K562 (cell line): ENCODE measurements around the gene CCDC137. TPM values are rescaled to one million over a fixed set of nuclear protein-coding genes. Genes with fewer than 3 reads are reported as not detected.
"Not testable (repeated sequence)": the region's sequence is repeated elsewhere in the genome, so short reads cannot be mapped to it uniquely, and the experiment has no call there.

ENCODE experiments used
- ATAC-seq: fragments of 200-7000 bp; cut with Tn5 transposase; 3 replicates; pipeline ENCODE4 v1.9.1; 2020; ENCODE audit warnings: moderate library complexity
- BruUV-seq: library from RNA; stranded (reverse); fragments of 400-500 nt; replicated peaks from 2 replicates; lab custom pipeline; 2021; lab: Mats Ljungman, UMichigan
- CTCF ChIA-PET: fragments of 300-600 bp; formaldehyde crosslinking; extraction: SDS; loops from one replicate; lab custom pipeline; 2021; ENCODE audit warnings: low intra/inter-chr PET ratio; lab: Yijun Ruan, JAX
- POLR2A ChIA-PET: fragments of 300-600, 350-650 bp; sonication (Branson Sonifier 250); formaldehyde crosslinking; extraction: SDS; loops from one replicate; lab custom pipeline; 2021; ENCODE audit warnings: antibody characterized with exemption, inconsistent platforms; lab: Yijun Ruan, JAX
- DNase-seq, 4 experiments: peaks; one replicate each; pipeline versions ENCODE4 v3.0.0 to v3.0.0-alpha.2; 2011 to 2018; ENCODE audit warnings: low spot score in 3 of 4, mixed read lengths in 3 of 4; ENCODE audit errors: extremely low read depth in 1 of 4
- FAIRE-seq: peaks from 2 replicates; lab custom pipeline; 2011; peaks lifted over from hg19 to GRCh38; lab: Jason Lieb, UNC
- H2AFZ ChIP-seq: 2 replicates; pipeline ENCODE4 v1.6.0; 2011; ENCODE audit warnings: low read depth, low read length, control low read depth, inconsistent platforms
- H3K27ac ChIP-seq: fragments of 200-600 bp; 3 replicates; pipeline ENCODE4 v1.8.0; 2011; ENCODE audit warnings: low read depth, mild to moderate bottlenecking, control low read depth, inconsistent platforms, low read length, moderate library complexity, mixed read lengths; ENCODE audit errors: extremely low read depth
- H3K27me3 ChIP-seq, 2 experiments: fragments of 300-600 bp in 1 of 2; 2 replicates in 1 of 2; 3 replicates in 1 of 2; pipeline versions ENCODE4 v1.6.0 to v1.8.0; 2011; ENCODE audit warnings: inconsistent platforms in 2 of 2, low read length in 2 of 2, mild to moderate bottlenecking in 1 of 2, mixed read lengths in 1 of 2, moderate library complexity in 1 of 2; ENCODE audit not compliant: control insufficient read depth in 2 of 2, insufficient read depth in 2 of 2
- H3K36me3 ChIP-seq: fragments of 300-600 bp; 3 replicates; pipeline ENCODE4 v1.8.0; 2011; ENCODE audit warnings: mild to moderate bottlenecking, low read length, inconsistent platforms; ENCODE audit not compliant: control insufficient read depth, insufficient read depth
- H3K4me1 ChIP-seq, 2 experiments: fragments of 200-600 bp in 1 of 2; replicated peaks in 1 of 2; 2 replicates in 1 of 2; 3 replicates in 1 of 2; pipeline versions ENCODE4 v1.5.1 to v1.8.0; 2011; ENCODE audit warnings: inconsistent platforms in 2 of 2, low read length in 2 of 2, mild to moderate bottlenecking in 1 of 2, mixed read lengths in 1 of 2, moderate library complexity in 1 of 2; ENCODE audit not compliant: control insufficient read depth in 2 of 2, insufficient read depth in 2 of 2
- H3K4me2 ChIP-seq: 2 replicates; pipeline ENCODE4 v1.6.1; 2011; ENCODE audit warnings: low read length, control low read depth, inconsistent platforms, mixed read lengths; ENCODE audit not compliant: insufficient read depth
- H3K4me3 ChIP-seq: fragments of 200-600 bp; sonication (generic), shearing (Covaris generic); 2 replicates; pipeline ENCODE4 v1.5.1; 2016; ENCODE audit warnings: control low read depth, inconsistent platforms
- H3K79me2 ChIP-seq: fragments of 200-600 bp; 3 replicates; pipeline ENCODE4 v1.8.0; 2011; ENCODE audit warnings: low read length, inconsistent platforms; ENCODE audit not compliant: control insufficient read depth, insufficient read depth
- H3K9ac ChIP-seq, 2 experiments: 2 replicates each; pipeline versions ENCODE4 v1.6.0 to v1.6.1; 2011; ENCODE audit warnings: low read depth in 2 of 2, low read length in 2 of 2, control low read depth in 1 of 2, inconsistent platforms in 1 of 2, mild to moderate bottlenecking in 1 of 2, mixed read lengths in 1 of 2; ENCODE audit not compliant: insufficient read depth in 1 of 2
- H3K9me1 ChIP-seq: one replicate; pipeline ENCODE4 v1.6.0; 2011; ENCODE audit warnings: inconsistent platforms, mild to moderate bottlenecking, low read length, moderate library complexity; ENCODE audit not compliant: control insufficient read depth, insufficient read depth
- H3K9me3 ChIP-seq: replicated peaks from 2 replicates; pipeline ENCODE4 v1.5.1; 2011; ENCODE audit warnings: low read depth, low read length, inconsistent platforms; ENCODE audit not compliant: control insufficient read depth, insufficient read depth
- H4K20me1 ChIP-seq: replicated peaks from 2 replicates; pipeline ENCODE4 v1.6.1; 2011; ENCODE audit warnings: low read length, inconsistent platforms, mixed read lengths; ENCODE audit not compliant: control insufficient read depth, insufficient read depth
- RBFOX2 ChIP-seq: fragments of 200-400 bp; formaldehyde crosslinking; IDR thresholded peaks from 2 replicates; pipeline ENCODE4 v1.6.1; 2017; ENCODE audit warnings: low read depth, mild to moderate bottlenecking, low read length, moderate library complexity
- WHSC1 ChIP-seq: IDR thresholded peaks from one replicate; pipeline ENCODE4 v1.6.1; 2012; ENCODE audit warnings: low read length, control low read depth, inconsistent platforms
- ZNF41 ChIP-seq: fragments of 250-450 bp; sonication (Bioruptor Pico); conservative IDR thresholded peaks from 2 replicates; pipeline ENCODE4 v1.4.0; 2020; ENCODE audit warnings: mild to moderate bottlenecking
- WGBS: fragments of 100-300 bp; shearing (Covaris generic); methylation state at CpG from one replicate; pipeline ENCODE4 v1.1.6; 2016; ENCODE audit warnings: low coverage, mixed read lengths; ENCODE audit not compliant: insufficient coverage; ENCODE audit errors: missing lambda C conversion rate; 5-methylcytosine and 5-hydroxymethylcytosine counted together
- in situ Hi-C: fragments of 300-500 bp; cut with MboI; formaldehyde crosslinking; loops from 4 replicates; pipeline ENCODE4 v1.15.0; 2018; ENCODE audit warnings: inconsistent platforms, mixed read lengths
- intact Hi-C: fragments of 100-400 bp; cut with micrococcal nuclease; formaldehyde crosslinking; loops from 2 replicates; pipeline ENCODE4 v1.14.2; 2022
- polyA plus RNA-seq, 8 experiments: library from polyadenylated mRNA; depleted of rRNA in 4 of 8; stranded (reverse) in 5 of 8; unstranded in 3 of 8; fragments of >200 nt; fragmentation: Nextera tagmentation in 2 of 8; fragmentation: Illumina TruSeq in 1 of 8; extraction: Ambion mirVana in 2 of 8; extraction: Trizol in 1 of 8; gene quantifications; 2 replicates each; pipeline versions ENCODE4 v1.2.1 to v1.2.3, GENCODE V29; 2011 to 2014; ENCODE audit warnings: inconsistent platforms in 1 of 8, missing spikeins in 1 of 8
- total RNA-seq, 7 experiments: library from RNA; depleted of rRNA in 6 of 7; stranded (reverse); fragments of >200 nt in 6 of 7; fragmentation: Illumina TruSeq in 2 of 7; extraction: Trizol in 2 of 7; gene quantifications; 2 replicates each; pipeline versions ENCODE4 v1.2.1 to v1.2.3, GENCODE V29; 2011 to 2021; ENCODE audit warnings: low replicate concordance in 1 of 7

Gene CCDC137
- total and polyA plus RNA-seq, 9 of the 15 experiments (the other 6 are each of a cell fraction or from before 2014, with no cell fraction given): 2.3 to 68.1 (median 38.3) TPM

GRCh38 chr17:81618307-81618706, 48.2 kb upstream of the CCDC137 start:
- intact Hi-C loops, H2AFZ ChIP-seq, H3K27me3 ChIP-seq, ATAC-seq, H3K9me1 ChIP-seq, H3K4me1 ChIP-seq, H3K4me3 ChIP-seq, H3K27ac ChIP-seq, POLR2A ChIA-PET, FAIRE-seq, H3K4me2 ChIP-seq, H3K9ac ChIP-seq, BruUV-seq, H3K9me3 ChIP-seq, CTCF ChIA-PET, DNase-seq, in situ Hi-C loops: not testable (repeated sequence)
- peaks cover 54% of the 10 kb centered on the region for H3K79me2 ChIP-seq
- H4K20me1 ChIP-seq: peaks cover 13% of the 10 kb centered on the region
- peaks cover 74% of the 10 kb centered on the region for H3K36me3 ChIP-seq
- TF ChIP-seq RBFOX2: peak; percentile 20; the same call in 1 of the 2 replicates
- WGBS: no CpG with 5 or more reads among the region's 36 CpGs

- no peak overlapping the region for H3K4me3 ChIP-seq
- no peak for DNase-seq
- in situ Hi-C loops: no loop called here
- H3K9me1 ChIP-seq: no peaks in the 10 kb centered on the region
- H3K9ac ChIP-seq: no peak overlapping the region
- H3K79me2 ChIP-seq: peaks cover 37% of the 10 kb centered on the region
- H3K4me1 ChIP-seq: no peaks in the 10 kb centered on the region
- H3K9me3 ChIP-seq: no peaks in the 10 kb centered on the region
- no peak overlapping the region for H2AFZ ChIP-seq
- H3K36me3 ChIP-seq: peaks cover 79% of the 10 kb centered on the region
- no peak overlapping the region for H3K4me2 ChIP-seq
- intact Hi-C loops: no loop called here
- TF ChIP-seq ZNF41 (CRISPR knock-in tag) (no peak), WHSC1 (peak; percentile 18)
- H3K27me3 ChIP-seq: no peaks in the 10 kb centered on the region
- peak; percentile 29 for FAIRE-seq
- CTCF ChIA-PET: no interaction called here
- peaks cover 6% of the 10 kb centered on the region; the same call in 1 of the 2 replicates for H4K20me1 ChIP-seq
- POLR2A ChIA-PET: interaction anchor here (0.7 to 2.2 kb wide), 5 partner anchors 10 to 32 kb away, joined by 3 to 7 read pairs (median 3); partner anchors contain the start of gene NPLOC4
- no peak for ATAC-seq
- WGBS: 78% methylated on average over 11 of the region's 11 CpGs
- H3K27ac ChIP-seq: no peak overlapping the region
- BruUV-seq: TSS peak; percentile 16
Measured at GRCh38 chr17:81621494-81622130, 44.9 kb upstream of the CCDC137 start.
